GM12878 (cell line): ENCODE results near the gene AGR3. TPM values are rescaled to one million over a fixed set of nuclear protein-coding genes. Genes with fewer than 3 reads are reported as not detected.

Source experiments
- ATAC-seq: fragments of 200-7000 bp; cut with Tn5 transposase; 3 replicates; pipeline ENCODE4 v1.9.1; 2020; ENCODE audit warnings: mild to moderate bottlenecking, moderate library complexity
- BruUV-seq: library from RNA; stranded (reverse); fragments of 400-500 nt; replicated peaks from 2 replicates; lab custom pipeline; 2021; lab: Mats Ljungman, UMichigan
- CTCF ChIA-PET: fragments of 300-600 bp; sonication (Branson Sonifier 250); formaldehyde crosslinking; extraction: SDS; loops from one replicate; lab custom pipeline; 2021; ENCODE audit warnings: inconsistent platforms; lab: Yijun Ruan, JAX
- POLR2A ChIA-PET: fragments of 350-600 bp; formaldehyde crosslinking; extraction: SDS; loops from one replicate; lab custom pipeline; 2021; ENCODE audit warnings: inconsistent platforms; lab: Charles Lee
- RAD21 ChIA-PET: fragments of 300-600 bp; sonication (Branson Sonifier 250); formaldehyde crosslinking; loops from one replicate; lab custom pipeline; 2023; ENCODE audit warnings: antibody characterized with exemption; ENCODE audit not compliant: unreplicated experiment; lab: Charles Lee
- SMC1A ChIA-PET: fragments of 300-600 bp; sonication (Branson Sonifier 250); formaldehyde crosslinking; loops from one replicate; lab custom pipeline; 2023; ENCODE audit not compliant: unreplicated experiment, uncharacterized antibody; lab: Charles Lee
- DNase-seq: peaks from one replicate; pipeline ENCODE4 v3.0.0-alpha.2; 2011; ENCODE audit warnings: low read depth, low spot score
- FAIRE-seq: peaks from 3 replicates; lab custom pipeline; 2011; peaks lifted over from hg19 to GRCh38; lab: Jason Lieb, UNC
- H2AFZ ChIP-seq: 2 replicates; pipeline ENCODE4 v1.6.0; 2011; ENCODE audit warnings: low read depth, low read length, control low read depth; ENCODE audit not compliant: control insufficient read depth
- H3K27ac ChIP-seq: 2 replicates; pipeline ENCODE4 v1.5.1; 2011; ENCODE audit warnings: control low read depth; ENCODE audit not compliant: control insufficient read depth, insufficient read depth
- H3K27me3 ChIP-seq, 2 experiments: replicated peaks in 1 of 2; 2 replicates each; pipeline versions ENCODE4 v1.6.0 to v1.6.1; 2011; ENCODE audit warnings: low read length in 1 of 2; ENCODE audit not compliant: control insufficient read depth in 2 of 2, insufficient read depth in 2 of 2
- H3K36me3 ChIP-seq, 2 experiments: 2 replicates each; pipeline ENCODE4 v1.5.1; 2011; ENCODE audit warnings: low read length in 1 of 2; ENCODE audit not compliant: control insufficient read depth in 2 of 2, insufficient read depth in 2 of 2
- H3K4me1 ChIP-seq: 2 replicates; pipeline ENCODE4 v1.6.1; 2011; ENCODE audit warnings: mild to moderate bottlenecking, low read length, moderate library complexity, mixed read lengths; ENCODE audit not compliant: control insufficient read depth, insufficient read depth
- H3K4me2 ChIP-seq: 2 replicates; pipeline ENCODE4 v1.6.0; 2011; ENCODE audit warnings: control low read depth; ENCODE audit not compliant: control insufficient read depth, insufficient read depth
- H3K4me3 ChIP-seq: fragments of 200-600 bp; sonication (generic); 2 replicates; pipeline ENCODE4 v1.5.1; 2016
- H3K79me2 ChIP-seq: 2 replicates; pipeline ENCODE4 v1.6.0; 2011; ENCODE audit warnings: low read length; ENCODE audit not compliant: control insufficient read depth, insufficient read depth
- H3K9ac ChIP-seq: 2 replicates; pipeline ENCODE4 v1.8.0; 2011; ENCODE audit warnings: low read length, control low read depth, mixed read lengths; ENCODE audit not compliant: control insufficient read depth, insufficient read depth
- H3K9me3 ChIP-seq: replicated peaks from 3 replicates; pipeline ENCODE4 v1.5.1; 2011; ENCODE audit warnings: mild to moderate bottlenecking, low read length; ENCODE audit not compliant: control insufficient read depth, insufficient read depth
- H4K20me1 ChIP-seq: 2 replicates; pipeline ENCODE4 v1.6.0; 2011; ENCODE audit not compliant: control insufficient read depth, insufficient read depth
- BRCA1 ChIP-seq: IDR thresholded peaks from 2 replicates; pipeline ENCODE4 v1.6.1; 2011; ENCODE audit warnings: low read depth, low read length, improper control_type of control experiment
- CHD2 ChIP-seq: IDR thresholded peaks from 2 replicates; pipeline ENCODE4 v1.6.1; 2011; ENCODE audit warnings: low read depth, low read length, improper control_type of control experiment, borderline replicate concordance
- SKIL ChIP-seq: fragments of 450-650 bp; IDR thresholded peaks from 2 replicates; pipeline ENCODE4 v1.6.1; 2017; ENCODE audit warnings: mild to moderate bottlenecking, low read depth, inconsistent platforms; ENCODE audit not compliant: poor library complexity, severe bottlenecking
- SPI1 ChIP-seq: IDR thresholded peaks from 2 replicates; pipeline ENCODE4 v1.6.1; 2011; ENCODE audit warnings: low read depth, mild to moderate bottlenecking, low read length, moderate library complexity, borderline replicate concordance; ENCODE audit not compliant: insufficient read depth
- ZNF687 ChIP-seq: fragments of 450-650 bp; IDR thresholded peaks from 2 replicates; pipeline ENCODE4 v1.6.1; 2017; ENCODE audit warnings: mild to moderate bottlenecking, moderate library complexity
- WGBS: methylation state at CpG from one replicate; pipeline ENCODE4 v1.1.6; 2016; ENCODE audit warnings: low lambda C conversion rate; ENCODE audit not compliant: insufficient replicate concordance, insufficient coverage; ENCODE audit errors: missing lambda C conversion rate; 5-methylcytosine and 5-hydroxymethylcytosine counted together
- in situ Hi-C: fragments of 300-500 bp; cut with MboI; formaldehyde crosslinking; loops from 9 replicates; pipeline ENCODE4 v1.14.3; 2018; ENCODE audit warnings: mixed read lengths
- intact Hi-C: fragments of 100-400 bp; cut with micrococcal nuclease; formaldehyde crosslinking; loops from one replicate; pipeline ENCODE4 v1.14.2; 2022; ENCODE audit not compliant: unreplicated experiment
- polyA plus RNA-seq, 11 experiments: library from polyadenylated mRNA; depleted of rRNA in 4 of 11; unstranded in 6 of 11; stranded (reverse) in 5 of 11; fragments of >200 nt; fragmentation: Nextera tagmentation in 4 of 11; fragmentation: Illumina TruSeq in 1 of 11; extraction: Ambion mirVana in 4 of 11; extraction: Trizol in 1 of 11; gene quantifications; 1 replicate in 1 of 11; 2 replicates in 10 of 11; pipeline versions ENCODE4 v1.2.1 to v1.2.3, GENCODE V29; 2011 to 2016; ENCODE audit warnings: inconsistent platforms in 2 of 11, missing spikeins in 2 of 11, low read depth in 1 of 11
- total RNA-seq, 4 experiments: library from RNA; depleted of rRNA in 3 of 4; stranded (reverse); fragments of >200 nt in 3 of 4; fragmentation: Illumina TruSeq in 1 of 4; extraction: Trizol in 1 of 4; gene quantifications; 2 replicates each; pipeline versions ENCODE4 v1.2.1 to v1.2.3, GENCODE V29; 2013 to 2021

AGR3 gene
- total and polyA plus RNA-seq, 10 of the 15 experiments (the other 5 are each of a cell fraction or from before 2014, with no cell fraction given), result not detected

GRCh38 chr7:16851829-16852228 lies 30.0 kb downstream of the AGR3 start:
- intact Hi-C loops, result no loop called here
- Histone ChIP-seq H3K27me3 (no peaks in the 10 kb centered on the region), H2AFZ (no peak overlapping the region), H3K4me2 (no peak overlapping the region), H4K20me1 (no peaks in the 10 kb centered on the region), H3K36me3 (no peaks in the 10 kb centered on the region), H3K4me1 (no peaks in the 10 kb centered on the region), H3K79me2 (no peaks in the 10 kb centered on the region), H3K9ac (no peak overlapping the region), H3K9me3 (no peaks in the 10 kb centered on the region), H3K4me3 (no peak overlapping the region), H3K27ac (no peak overlapping the region)
- TF ChIP-seq ZNF687 (no peak), CHD2 (no peak), SKIL (no peak), BRCA1 (no peak), SPI1 (peak; percentile 18; the same call in 1 of the 2 replicates)
- DNase-seq (no peak), ATAC-seq (no peak), FAIRE-seq (no peak)
- ChIA-PET SMC1A (no interaction called here), POLR2A (interaction anchor here (0.5 kb wide), 1 partner anchor 175 kb away, joined by 4 read pairs; no protein-coding TSS in a partner anchor), CTCF (no interaction called here), RAD21 (no interaction called here)
- in situ Hi-C loops, result no loop called here
- 9% methylated on average over 2 of the region's 2 CpGs for WGBS
- no TSS peak for BruUV-seq
